ENCODE results near the gene GPHB5.

GRCh38 chr14:63345826-63346225 lies 27.1 kb upstream of the GPHB5 start:
- TF ChIP-seq RARB (CRISPR knock-in tag; IDR thresholded peaks at IDR 0.05) (no peak), ZNF8 (CRISPR knock-in tag; IDR thresholded peaks at IDR 0.05) (no peak), POU6F1 (CRISPR knock-in tag; IDR thresholded peaks at IDR 0.05; ENCODE audit: borderline replicate concordance, low read depth) (no peak), ISL1 (CRISPR knock-in tag; IDR thresholded peaks at IDR 0.05) (no peak), ARNTL (CRISPR knock-in tag; IDR thresholded peaks at IDR 0.05; ENCODE audit: borderline replicate concordance, low read depth) (no peak), TSHZ2 (CRISPR knock-in tag; IDR thresholded peaks at IDR 0.05) (no peak), BACH2 (CRISPR knock-in tag; IDR thresholded peaks at IDR 0.05; ENCODE audit: borderline replicate concordance) (no peak), ZC3H10 (CRISPR knock-in tag; IDR thresholded peaks at IDR 0.05) (no peak), PATZ1 (CRISPR knock-in tag; IDR thresholded peaks at IDR 0.05; ENCODE audit: borderline replicate concordance) (no peak)

Data from SK-N-SH treated with all-trans-retinoic acid at 6 μM for 48 hours (cell line).